GM12874 (cell line): ENCODE results near the gene GRID1.

Experiments
- CTCF ChIP-seq: IDR thresholded peaks from 2 replicates; pipeline ENCODE4 v1.5.1; 2011; ENCODE audit warnings: low read depth, mild to moderate bottlenecking, control low read depth, low read length, moderate library complexity; ENCODE audit not compliant: insufficient read depth

Gene GRID1

GRCh38 chr10:86091216-86091615 is 275.4 kb downstream of the GRID1 start:
- no peak for TF ChIP-seq CTCF

GRCh38 chr10:86090807-86091206 is 275.8 kb downstream of the GRID1 start:
- TF ChIP-seq CTCF: no peak

GRCh38 chr10:86087716-86088115 is 278.9 kb downstream of the GRID1 start:
- TF ChIP-seq CTCF: no peak

GRCh38 chr10:86086418-86086817 is 280.2 kb downstream of the GRID1 start:
- no peak for TF ChIP-seq CTCF

- no peak for TF ChIP-seq CTCF
Observed at GRCh38 chr10:86085686-86086085, 280.9 kb downstream of the GRID1 start.

- no peak for TF ChIP-seq CTCF
Observed at GRCh38 chr10:86085136-86085535, 281.5 kb downstream of the GRID1 start.

GRCh38 chr10:86084585-86084984 is 282.0 kb downstream of the GRID1 start:
- TF ChIP-seq CTCF: no peak
